ENCODE measurements around the gene RRN3.
"Not testable (repeated sequence)": the region's sequence is repeated elsewhere in the genome, so short reads cannot be mapped to it uniquely, and the experiment has no call there.

RRN3 gene

GRCh38 chr16:15051387-15051951 lies 42.6 kb downstream of the RRN3 start:
- DNase-seq (ENCODE audit: low read depth) = no peak

- not testable (repeated sequence) for DNase-seq (ENCODE audit: low read depth)
Measured at GRCh38 chr16:15050440-15050839, 43.6 kb downstream of the RRN3 start.

- DNase-seq (ENCODE audit: low read depth) = no peak
Measured at GRCh38 chr16:15049581-15050180, 44.4 kb downstream of the RRN3 start.

- DNase-seq (ENCODE audit: low read depth) = no peak
Measured at GRCh38 chr16:15046692-15047376, 47.2 kb downstream of the RRN3 start.

- DNase-seq (ENCODE audit: low read depth) = not testable (repeated sequence)
Measured at GRCh38 chr16:15045270-15045669, 48.8 kb downstream of the RRN3 start.

GRCh38 chr16:15044286-15044685 lies 49.8 kb downstream of the RRN3 start:
- no peak for DNase-seq (ENCODE audit: low read depth)

- DNase-seq (ENCODE audit: low read depth) = no peak
Measured at GRCh38 chr16:15043344-15043743, 50.7 kb downstream of the RRN3 start.

GRCh38 chr16:15041271-15042004 lies 52.6 kb downstream of the RRN3 start:
- DNase-seq (ENCODE audit: low read depth) = no peak

- DNase-seq (ENCODE audit: low read depth) = no peak
Measured at GRCh38 chr16:15038689-15039088, 55.4 kb downstream of the RRN3 start.

GRCh38 chr16:15037745-15038144 lies 56.3 kb downstream of the RRN3 start:
- no peak for DNase-seq (ENCODE audit: low read depth)

GRCh38 chr16:15037003-15037402 lies 57.1 kb downstream of the RRN3 start:
- no peak for DNase-seq (ENCODE audit: low read depth)

GRCh38 chr16:15035163-15035729 lies 58.8 kb downstream of the RRN3 start:
- no peak for DNase-seq (ENCODE audit: low read depth)

- no peak for DNase-seq (ENCODE audit: low read depth)
Measured at GRCh38 chr16:15034266-15035162, 59.6 kb downstream of the RRN3 start.

GRCh38 chr16:15033309-15033707 lies 60.8 kb downstream of the RRN3 start:
- no peak for DNase-seq (ENCODE audit: low read depth)

GRCh38 chr16:15032547-15033308 lies 61.3 kb downstream of the RRN3 start:
- DNase-seq (ENCODE audit: low read depth) = no peak

GRCh38 chr16:15031586-15031985 lies 62.5 kb downstream of the RRN3 start:
- DNase-seq (ENCODE audit: low read depth) = no peak

GRCh38 chr16:15031179-15031578 lies 62.9 kb downstream of the RRN3 start:
- DNase-seq (ENCODE audit: low read depth) = no peak

- not testable (repeated sequence) for DNase-seq (ENCODE audit: low read depth)
Measured at GRCh38 chr16:15029749-15030148, 64.3 kb downstream of the RRN3 start.

- not testable (repeated sequence) for DNase-seq (ENCODE audit: low read depth)
Measured at GRCh38 chr16:15028801-15029698, 65.0 kb downstream of the RRN3 start.

GRCh38 chr16:15028345-15028715 lies 65.7 kb downstream of the RRN3 start:
- not testable (repeated sequence) for DNase-seq (ENCODE audit: low read depth)
